ENCODE measurements around the gene ADARB1. TPM values are rescaled to one million over a fixed set of nuclear protein-coding genes. Genes with fewer than 3 reads are reported as not detected.

ADARB1 gene
- total RNA-seq, 1 experiment from 2014 or later: 14.6 TPM

- no peak for TF ChIP-seq GTF2I (CRISPR knock-in tag; conservative IDR thresholded peaks at IDR 0.05)
- no peak for TF ChIP-seq ZNF317 (CRISPR knock-in tag; IDR thresholded peaks at IDR 0.05; ENCODE audit: borderline replicate concordance, low read depth)
- TF ChIP-seq, protein P1, sequence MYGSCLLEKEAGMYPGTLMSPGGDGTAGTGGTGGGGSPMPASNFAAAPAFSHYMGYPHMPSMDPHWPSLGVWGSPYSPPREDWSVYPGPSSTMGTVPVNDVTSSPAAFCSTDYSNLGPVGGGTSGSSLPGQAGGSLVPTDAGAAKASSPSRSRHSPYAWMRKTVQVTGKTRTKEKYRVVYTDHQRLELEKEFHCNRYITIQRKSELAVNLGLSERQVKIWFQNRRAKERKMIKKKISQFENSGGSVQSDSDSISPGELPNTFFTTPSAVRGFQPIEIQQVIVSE (CRISPR knock-in tag; IDR thresholded peaks at IDR 0.05; ENCODE audit: borderline replicate concordance): no peak
These were observed 22.6 kb upstream of the ADARB1 start (continued) for GRCh38 chr21:45051580-45052434.

GRCh38 chr21:45052960-45053359 is 21.4 kb upstream of the ADARB1 start:
- no peaks in the 10 kb centered on the region for H3K36me3 Mint-ChIP-seq
- POLR2A ChIA-PET: no interaction called here
- TF ChIP-seq ELF4 (CRISPR knock-in tag; IDR thresholded peaks at IDR 0.05; ENCODE audit: low read depth) (no peak), AFF4 (CRISPR knock-in tag; IDR thresholded peaks at IDR 0.05; ENCODE audit: borderline replicate concordance) (no peak), KAT7 (CRISPR knock-in tag; IDR thresholded peaks at IDR 0.05; ENCODE audit: borderline replicate concordance) (no peak)
- no peak overlapping the region for H3K4me3 Mint-ChIP-seq
- no peaks in the 10 kb centered on the region; the same call in 1 of the 2 replicates for H3K27me3 Mint-ChIP-seq (ENCODE audit: low read depth)
- peaks cover 26% of the 10 kb centered on the region for H3K4me1 Mint-ChIP-seq
- DNase-seq (ENCODE audit: low spot score): no peak
- ATAC-seq: no peak
- no peak overlapping the region for H3K27ac Mint-ChIP-seq
- no peaks in the 10 kb centered on the region for H3K9me3 Mint-ChIP-seq
- CTCF ChIA-PET: interaction anchor here (0.8 to 1.3 kb wide), 3 partner anchors 68 to 85 kb away, joined by 4 to 6 read pairs (median 4); no protein-coding TSS in a partner anchor

GRCh38 chr21:45053561-45054226 is 20.7 kb upstream of the ADARB1 start:
- DNase-seq (ENCODE audit: low spot score) (no peak), ATAC-seq (no peak)
- ChIA-PET CTCF (interaction anchor here (0.8 to 2.0 kb wide), 6 partner anchors 20 to 84 kb away, joined by 4 to 14 read pairs (median 5); no protein-coding TSS in a partner anchor), POLR2A (interaction anchor here (1.4 kb wide), 1 partner anchor 20 kb away, joined by 3 read pairs; the partner anchor contains the start of gene ADARB1)
- no peak overlapping the region for H3K27ac Mint-ChIP-seq
- peaks cover 27% of the 10 kb centered on the region for H3K4me1 Mint-ChIP-seq
- no peaks in the 10 kb centered on the region for H3K9me3 Mint-ChIP-seq
- H3K27me3 Mint-ChIP-seq (ENCODE audit: low read depth): no peaks in the 10 kb centered on the region; the same call in 1 of the 2 replicates
- H3K36me3 Mint-ChIP-seq: no peaks in the 10 kb centered on the region
- no peak overlapping the region for H3K4me3 Mint-ChIP-seq
- TF ChIP-seq AFF4 (CRISPR knock-in tag; IDR thresholded peaks at IDR 0.05; ENCODE audit: borderline replicate concordance) (no peak), ZNF219 (CRISPR knock-in tag; IDR thresholded peaks at IDR 0.05; ENCODE audit: borderline replicate concordance) (no peak), SMAD3 (CRISPR knock-in tag; IDR thresholded peaks at IDR 0.05; ENCODE audit: borderline replicate concordance) (no peak), ZNF121 (CRISPR knock-in tag; IDR thresholded peaks at IDR 0.05) (no peak), SP1 (CRISPR knock-in tag; conservative IDR thresholded peaks at IDR 0.05) (no peak), CREM (CRISPR knock-in tag; IDR thresholded peaks at IDR 0.05) (no peak), TCF7 (CRISPR knock-in tag; IDR thresholded peaks at IDR 0.05; ENCODE audit: low read depth) (no peak), FOXP1 (CRISPR knock-in tag; IDR thresholded peaks at IDR 0.05; ENCODE audit: borderline replicate concordance) (no peak)
- TF ChIP-seq, protein P2, sequence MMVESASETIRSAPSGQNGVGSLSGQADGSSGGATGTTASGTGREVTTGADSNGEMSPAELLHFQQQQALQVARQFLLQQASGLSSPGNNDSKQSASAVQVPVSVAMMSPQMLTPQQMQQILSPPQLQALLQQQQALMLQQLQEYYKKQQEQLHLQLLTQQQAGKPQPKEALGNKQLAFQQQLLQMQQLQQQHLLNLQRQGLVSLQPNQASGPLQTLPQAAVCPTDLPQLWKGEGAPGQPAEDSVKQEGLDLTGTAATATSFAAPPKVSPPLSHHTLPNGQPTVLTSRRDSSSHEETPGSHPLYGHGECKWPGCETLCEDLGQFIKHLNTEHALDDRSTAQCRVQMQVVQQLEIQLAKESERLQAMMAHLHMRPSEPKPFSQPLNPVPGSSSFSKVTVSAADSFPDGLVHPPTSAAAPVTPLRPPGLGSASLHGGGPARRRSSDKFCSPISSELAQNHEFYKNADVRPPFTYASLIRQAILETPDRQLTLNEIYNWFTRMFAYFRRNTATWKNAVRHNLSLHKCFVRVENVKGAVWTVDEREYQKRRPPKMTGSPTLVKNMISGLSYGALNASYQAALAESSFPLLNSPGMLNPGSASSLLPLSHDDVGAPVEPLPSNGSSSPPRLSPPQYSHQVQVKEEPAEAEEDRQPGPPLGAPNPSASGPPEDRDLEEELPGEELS (CRISPR knock-in tag; IDR thresholded peaks at IDR 0.05): no peak
- TF ChIP-seq, protein P3, sequence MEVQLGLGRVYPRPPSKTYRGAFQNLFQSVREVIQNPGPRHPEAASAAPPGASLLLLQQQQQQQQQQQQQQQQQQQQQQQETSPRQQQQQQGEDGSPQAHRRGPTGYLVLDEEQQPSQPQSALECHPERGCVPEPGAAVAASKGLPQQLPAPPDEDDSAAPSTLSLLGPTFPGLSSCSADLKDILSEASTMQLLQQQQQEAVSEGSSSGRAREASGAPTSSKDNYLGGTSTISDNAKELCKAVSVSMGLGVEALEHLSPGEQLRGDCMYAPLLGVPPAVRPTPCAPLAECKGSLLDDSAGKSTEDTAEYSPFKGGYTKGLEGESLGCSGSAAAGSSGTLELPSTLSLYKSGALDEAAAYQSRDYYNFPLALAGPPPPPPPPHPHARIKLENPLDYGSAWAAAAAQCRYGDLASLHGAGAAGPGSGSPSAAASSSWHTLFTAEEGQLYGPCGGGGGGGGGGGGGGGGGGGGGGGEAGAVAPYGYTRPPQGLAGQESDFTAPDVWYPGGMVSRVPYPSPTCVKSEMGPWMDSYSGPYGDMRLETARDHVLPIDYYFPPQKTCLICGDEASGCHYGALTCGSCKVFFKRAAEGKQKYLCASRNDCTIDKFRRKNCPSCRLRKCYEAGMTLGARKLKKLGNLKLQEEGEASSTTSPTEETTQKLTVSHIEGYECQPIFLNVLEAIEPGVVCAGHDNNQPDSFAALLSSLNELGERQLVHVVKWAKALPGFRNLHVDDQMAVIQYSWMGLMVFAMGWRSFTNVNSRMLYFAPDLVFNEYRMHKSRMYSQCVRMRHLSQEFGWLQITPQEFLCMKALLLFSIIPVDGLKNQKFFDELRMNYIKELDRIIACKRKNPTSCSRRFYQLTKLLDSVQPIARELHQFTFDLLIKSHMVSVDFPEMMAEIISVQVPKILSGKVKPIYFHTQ (CRISPR knock-in tag; IDR thresholded peaks at IDR 0.05): no peak
- TF ChIP-seq, protein P4, sequence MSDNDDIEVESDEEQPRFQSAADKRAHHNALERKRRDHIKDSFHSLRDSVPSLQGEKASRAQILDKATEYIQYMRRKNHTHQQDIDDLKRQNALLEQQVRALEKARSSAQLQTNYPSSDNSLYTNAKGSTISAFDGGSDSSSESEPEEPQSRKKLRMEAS (CRISPR knock-in tag; IDR thresholded peaks at IDR 0.05): no peak

Measured in WTC11 (cell line).